Gastrocnemius medialis (tissue), 4 donors: ENCODE measurements around the gene SEC14L3. TPM values are rescaled to one million over a fixed set of nuclear protein-coding genes. Genes with fewer than 3 reads are reported as not detected.

ENCODE experiments used
- ATAC-seq, 2 donors: fragments of 150-250 bp; one replicate each; pipeline ENCODE4 v1.9.1; 2016
- DNase-seq, 2 donors: peaks; one replicate each; pipeline ENCODE4 v3.0.0-alpha.2; 2019
- H3K27ac ChIP-seq, 4 donors: fragments of 200-600 bp; sonication (generic); 1 replicate in 1 of 4; 2 replicates in 3 of 4; pipeline ENCODE4 v1.5.1; 2016 to 2018; ENCODE audit warnings: mild to moderate bottlenecking in 2 of 4, moderate library complexity in 1 of 4
- H3K27me3 ChIP-seq, 3 donors: fragments of 200-600 bp; sonication (generic) in 2 of 3; 1 replicate in 1 of 3; 2 replicates in 2 of 3; pipeline versions ENCODE4 v1.5.1 to v1.6.0; 2016 to 2019; ENCODE audit warnings: mild to moderate bottlenecking in 1 of 3, moderate library complexity in 1 of 3
- H3K36me3 ChIP-seq, 2 donors: fragments of 200-600 bp; sonication (generic) in 1 of 2; one replicate each; pipeline ENCODE4 v1.5.1; 2017 to 2018
- H3K4me1 ChIP-seq, 2 donors: fragments of 200-600 bp; sonication (generic) in 1 of 2; one replicate each; pipeline ENCODE4 v1.5.1; 2016 to 2017; ENCODE audit warnings: mild to moderate bottlenecking in 2 of 2
- H3K4me3 ChIP-seq, 4 donors: fragments of 200-600 bp; sonication (generic) in 3 of 4; 1 replicate in 1 of 4; 2 replicates in 3 of 4; pipeline ENCODE4 v1.5.1; 2016 to 2019; ENCODE audit warnings: mild to moderate bottlenecking in 2 of 4
- H3K9me3 ChIP-seq, 3 donors: fragments of 200-600 bp; sonication (generic) in 2 of 3; 1 replicate in 1 of 3; 2 replicates in 2 of 3; pipeline ENCODE4 v1.5.1; 2016 to 2019
- POLR2A ChIP-seq, 2 donors: fragments of 450-650 bp; IDR thresholded peaks; one replicate each; pipeline ENCODE4 v1.6.1; 2017; ENCODE audit warnings: antibody characterized with exemption in 2 of 2, mild to moderate bottlenecking in 2 of 2, moderate library complexity in 2 of 2
- in situ Hi-C, 4 donors: fragments of 200-750 bp; cut with MboI; loops; one replicate each; pipeline versions ENCODE4 v1.15.0 to v1.8.0; 2017; ENCODE audit warnings: low sequenced_read_pairs in 4 of 4
- intact Hi-C: fragments of 100-400 bp; cut with DNase I; formaldehyde crosslinking; loops from one replicate; pipeline ENCODE4 v1.15.1; 2023; ENCODE audit warnings: low total_unique reads
- total RNA-seq, 4 donors: library from RNA; depleted of rRNA; stranded (reverse); fragments of >200 nt; gene quantifications; one replicate each; pipeline versions ENCODE4 v1.1.0 to v1.2.3, GENCODE V29; 2016
- TF ChIP-seq, protein P1 (sequence below), 5 experiments: fragments of 450-650 bp in 3 of 5; fragments of 200-600 bp in 2 of 5; sonication (generic) in 2 of 5; IDR thresholded peaks in 4 of 5; conservative IDR thresholded peaks in 1 of 5; 1 replicate in 4 of 5; 2 replicates in 1 of 5; pipeline ENCODE4 v1.5.1; 2016 to 2019; ENCODE audit warnings: antibody characterized with exemption in 5 of 5, mild to moderate bottlenecking in 3 of 5, moderate library complexity in 3 of 5

The SEC14L3 gene
- total RNA-seq, 4 donors from 2014 or later, result not detected

DNA sequence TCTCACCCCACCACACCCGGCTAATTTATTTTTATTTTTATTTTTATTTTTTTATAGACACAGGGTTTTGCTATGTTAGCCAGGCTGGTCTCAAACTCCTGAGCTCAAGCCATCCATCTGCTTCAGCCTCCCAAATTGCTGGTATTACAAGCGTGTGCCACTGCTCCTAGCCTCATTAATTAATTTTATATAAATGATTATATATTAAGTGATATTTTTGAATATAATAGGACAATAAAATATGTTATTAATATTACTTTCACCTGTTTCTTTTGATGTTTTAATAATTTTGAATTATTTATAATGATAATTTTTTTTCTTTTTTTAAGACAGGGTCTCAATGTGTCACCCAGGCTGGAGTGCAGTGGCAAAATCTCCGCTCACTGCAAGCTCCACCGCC, 35.9 kb upstream of the SEC14L3 start:
- intact Hi-C loops, result no loop called here

DNA sequence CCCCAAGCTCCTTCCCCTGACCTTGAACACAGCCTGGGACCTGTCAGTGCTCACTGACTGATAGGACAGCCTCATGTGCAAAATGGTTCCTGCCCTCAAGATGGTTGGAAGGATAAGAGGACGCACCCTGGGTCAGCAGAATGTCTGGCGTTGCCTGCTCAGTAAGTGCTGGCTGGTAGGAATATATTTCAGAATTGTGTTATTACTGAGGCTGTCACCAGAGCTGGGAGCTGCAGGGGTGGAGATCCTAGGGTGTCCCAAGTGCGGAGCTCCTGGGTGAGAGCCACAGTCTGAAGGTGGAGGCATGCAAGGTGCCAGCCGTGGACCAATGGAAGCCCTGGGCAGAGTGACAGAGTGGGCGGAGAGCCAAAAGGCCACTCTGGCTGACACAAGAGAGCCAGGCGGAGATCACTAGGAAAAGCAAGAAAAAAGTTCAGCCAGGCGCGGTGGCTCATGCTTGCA, 34.7 kb upstream of the SEC14L3 start:
- Histone ChIP-seq H3K4me3 (no peak overlapping the region), H3K36me3 (no peaks in the 10 kb centered on the region), H3K27ac (no peak overlapping the region), H3K4me1 (no peaks in the 10 kb centered on the region), H3K9me3 (no peaks in the 10 kb centered on the region), H3K27me3 (peaks cover 41 to 47% (median 47%) of the 10 kb centered on the region in 3 donors)
- in situ Hi-C loops (no loop called here), intact Hi-C loops (no loop called here)
- DNase-seq (no peak), ATAC-seq (no peak)
- TF ChIP-seq, protein P1, sequence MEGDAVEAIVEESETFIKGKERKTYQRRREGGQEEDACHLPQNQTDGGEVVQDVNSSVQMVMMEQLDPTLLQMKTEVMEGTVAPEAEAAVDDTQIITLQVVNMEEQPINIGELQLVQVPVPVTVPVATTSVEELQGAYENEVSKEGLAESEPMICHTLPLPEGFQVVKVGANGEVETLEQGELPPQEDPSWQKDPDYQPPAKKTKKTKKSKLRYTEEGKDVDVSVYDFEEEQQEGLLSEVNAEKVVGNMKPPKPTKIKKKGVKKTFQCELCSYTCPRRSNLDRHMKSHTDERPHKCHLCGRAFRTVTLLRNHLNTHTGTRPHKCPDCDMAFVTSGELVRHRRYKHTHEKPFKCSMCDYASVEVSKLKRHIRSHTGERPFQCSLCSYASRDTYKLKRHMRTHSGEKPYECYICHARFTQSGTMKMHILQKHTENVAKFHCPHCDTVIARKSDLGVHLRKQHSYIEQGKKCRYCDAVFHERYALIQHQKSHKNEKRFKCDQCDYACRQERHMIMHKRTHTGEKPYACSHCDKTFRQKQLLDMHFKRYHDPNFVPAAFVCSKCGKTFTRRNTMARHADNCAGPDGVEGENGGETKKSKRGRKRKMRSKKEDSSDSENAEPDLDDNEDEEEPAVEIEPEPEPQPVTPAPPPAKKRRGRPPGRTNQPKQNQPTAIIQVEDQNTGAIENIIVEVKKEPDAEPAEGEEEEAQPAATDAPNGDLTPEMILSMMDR (IDR thresholded peaks at IDR 0.05 in 4 of 5, conservative IDR thresholded peaks at IDR 0.05 in 1 of 5), result no peak
- no peak for TF ChIP-seq POLR2A (IDR thresholded peaks at IDR 0.05)

More for the DNA sequence above, 35.9 kb upstream of the SEC14L3 start:
- in situ Hi-C loops, result no loop called here
- Histone ChIP-seq H3K9me3 (no peaks in the 10 kb centered on the region), H3K4me1 (no peaks in the 10 kb centered on the region), H3K27ac (no peak overlapping the region), H3K27me3 (peaks cover 41 to 47% (median 42%) of the 10 kb centered on the region in 3 donors), H3K4me3 (no peak overlapping the region), H3K36me3 (no peaks in the 10 kb centered on the region)
- no peak for TF ChIP-seq POLR2A (IDR thresholded peaks at IDR 0.05)
- TF ChIP-seq, protein P1 (IDR thresholded peaks at IDR 0.05 in 4 of 5, conservative IDR thresholded peaks at IDR 0.05 in 1 of 5), result no peak
- no peak for DNase-seq
- ATAC-seq, result no peak

DNA sequence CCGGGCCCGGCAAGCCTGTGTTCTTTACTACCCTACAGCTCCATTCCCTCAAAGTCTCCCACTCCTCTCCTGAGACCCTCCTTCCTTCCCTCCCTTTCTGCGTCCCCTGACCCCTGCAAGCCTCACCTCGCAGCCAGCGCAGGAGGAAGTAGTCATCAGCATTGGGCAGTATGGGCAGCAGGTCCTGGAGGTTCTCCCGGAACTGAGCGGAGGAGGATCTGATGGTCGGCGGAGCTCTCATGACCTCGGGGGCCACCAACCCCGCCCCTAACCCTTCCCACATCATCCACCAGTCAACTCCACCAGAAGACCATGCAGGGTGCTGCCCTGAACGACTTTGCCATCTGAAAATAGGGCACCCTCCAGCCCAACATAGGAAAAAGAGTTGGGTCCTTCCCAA, 31.7 kb upstream of the SEC14L3 start:
- Histone ChIP-seq H3K27ac (no peak overlapping the region), H3K4me3 (no peak overlapping the region), H3K4me1 (no peaks in the 10 kb centered on the region), H3K27me3 (peaks cover 48 to 54% (median 50%) of the 10 kb centered on the region in 3 donors), H3K9me3 (no peaks in the 10 kb centered on the region), H3K36me3 (no peaks in the 10 kb centered on the region)
- intact Hi-C loops, result no loop called here
- in situ Hi-C loops, result no loop called here
- DNase-seq (no peak), ATAC-seq (no peak)
- TF ChIP-seq POLR2A (IDR thresholded peaks at IDR 0.05), result no peak
- TF ChIP-seq, protein P1 (IDR thresholded peaks at IDR 0.05 in 4 of 5, conservative IDR thresholded peaks at IDR 0.05 in 1 of 5), result no peak

DNA sequence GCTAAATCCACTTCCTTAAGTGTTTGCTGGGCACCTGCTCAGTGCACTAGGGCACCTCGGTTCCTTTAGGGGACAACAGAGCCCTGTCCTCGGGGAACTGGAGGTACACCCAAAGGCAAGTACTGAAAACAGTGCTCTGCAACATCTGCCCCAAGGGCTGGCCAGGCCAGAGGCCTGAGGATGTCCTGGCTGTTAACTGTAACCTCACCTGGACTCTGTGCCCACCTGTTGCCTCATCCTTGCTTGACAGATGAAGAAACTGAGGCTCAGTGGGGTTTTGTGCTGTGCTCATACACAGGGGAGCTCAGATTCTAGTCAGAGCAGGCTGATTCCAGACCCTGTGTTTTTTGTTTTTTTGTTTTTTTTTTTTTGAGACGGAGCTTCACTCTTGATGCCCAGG, 31.1 kb upstream of the SEC14L3 start:
- peaks cover 48 to 49% (median 49%) of the 10 kb centered on the region in 3 donors for H3K27me3 ChIP-seq
- intact Hi-C loops (no loop called here), in situ Hi-C loops (no loop called here)
- DNase-seq, result no peak
- no peaks in the 10 kb centered on the region for H3K4me1 ChIP-seq
- no peak for ATAC-seq
- H3K36me3 ChIP-seq, result no peaks in the 10 kb centered on the region
- H3K27ac ChIP-seq, result no peak overlapping the region
- H3K4me3 ChIP-seq, result no peak overlapping the region
- no peaks in the 10 kb centered on the region for H3K9me3 ChIP-seq
- TF ChIP-seq, protein P1 (IDR thresholded peaks at IDR 0.05 in 4 of 5, conservative IDR thresholded peaks at IDR 0.05 in 1 of 5), result no peak
- no peak for TF ChIP-seq POLR2A (IDR thresholded peaks at IDR 0.05)

DNA sequence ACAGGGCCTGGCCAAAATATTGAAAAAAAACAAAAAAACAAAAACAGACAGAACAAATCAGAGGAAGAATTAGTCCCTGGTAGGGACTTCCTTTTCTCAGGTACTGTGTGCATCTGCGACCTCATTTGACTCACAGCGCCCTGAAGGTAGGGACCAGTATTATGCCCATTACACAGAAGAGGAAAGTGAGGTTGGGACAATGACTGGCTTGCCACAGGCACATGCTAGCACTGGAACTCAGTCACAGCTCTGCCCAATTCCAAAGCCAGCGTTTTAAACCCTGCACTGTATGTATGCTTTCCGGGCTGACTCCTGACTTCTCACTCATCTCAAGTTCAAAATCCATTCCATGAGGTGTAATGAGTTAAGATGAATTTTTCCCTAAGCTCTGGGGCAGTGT, 30.3 kb upstream of the SEC14L3 start:
- H3K4me1 ChIP-seq, result no peaks in the 10 kb centered on the region
- no peak overlapping the region for H3K4me3 ChIP-seq
- DNase-seq, result no peak
- H3K27me3 ChIP-seq, result peaks cover 42 to 47% (median 43%) of the 10 kb centered on the region in 3 donors
- H3K36me3 ChIP-seq, result no peaks in the 10 kb centered on the region
- no peak for TF ChIP-seq POLR2A (IDR thresholded peaks at IDR 0.05)
- TF ChIP-seq, protein P1 (IDR thresholded peaks at IDR 0.05 in 4 of 5, conservative IDR thresholded peaks at IDR 0.05 in 1 of 5), result no peak
- no peak overlapping the region for H3K27ac ChIP-seq
- in situ Hi-C loops (no loop called here), intact Hi-C loops (no loop called here)
- no peak for ATAC-seq
- H3K9me3 ChIP-seq, result no peaks in the 10 kb centered on the region
